HG03575 (cell line): ENCODE measurements around the gene PLK2.

ENCODE experiments used
- ATAC-seq: cut with Tn5 transposase; IDR thresholded peaks from one replicate; pipeline ENCODE4 v1.9.1; 2021; ENCODE audit not compliant: unreplicated experiment, insufficient number of reproducible peaks, low FRiP score; ENCODE audit errors: extremely low read depth

The PLK2 gene

DNA sequence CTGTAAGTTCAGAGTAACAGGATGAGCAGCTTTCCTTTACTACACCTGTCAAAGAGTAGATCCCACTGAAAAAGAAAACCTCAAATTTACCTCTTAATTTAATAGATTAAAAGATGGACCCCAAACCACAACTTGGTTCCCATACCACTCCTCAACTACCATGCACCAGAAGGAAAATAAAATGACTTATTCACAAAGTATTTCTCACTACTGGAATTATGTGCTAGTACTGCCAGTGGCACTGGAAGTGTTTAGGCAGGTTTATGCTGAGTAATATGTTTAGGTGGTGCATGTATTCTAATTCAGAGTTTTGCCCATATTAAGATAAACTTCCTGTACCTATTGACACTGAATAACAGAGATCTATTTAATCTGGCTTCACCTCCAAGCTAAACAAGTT lies 6.6 kb downstream of the PLK2 start:
- no peak for ATAC-seq

DNA sequence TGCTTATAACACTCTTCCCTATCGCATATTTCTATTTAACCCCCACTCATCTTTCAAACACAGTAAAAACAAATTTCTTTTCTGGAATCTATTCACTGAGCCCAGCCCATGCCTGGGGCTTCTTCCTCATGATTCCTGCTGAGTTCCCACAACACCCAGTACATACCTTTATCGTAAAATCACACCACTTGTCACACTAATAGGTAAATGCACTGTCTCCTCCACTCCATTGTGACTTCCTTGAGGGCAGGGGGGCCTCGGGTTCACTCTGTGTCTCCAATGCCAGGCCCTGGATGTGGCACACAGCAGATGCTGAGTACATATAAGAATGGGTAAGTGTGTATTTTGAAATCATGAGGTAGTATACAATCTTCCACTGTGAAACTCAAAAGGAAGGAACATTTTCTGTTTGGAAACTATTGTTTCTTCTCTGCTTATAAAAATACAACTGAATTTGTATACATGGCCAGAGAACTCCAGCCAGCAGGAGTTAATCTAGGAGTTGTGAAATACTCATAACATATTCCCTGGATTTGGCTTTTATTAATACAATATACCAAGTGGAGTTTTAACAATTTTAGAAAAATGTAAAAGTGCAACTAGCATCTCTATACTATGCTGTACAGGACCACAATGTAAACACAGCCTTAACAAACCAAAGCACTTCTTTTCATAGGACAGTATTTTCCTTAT lies 7.2 kb downstream of the PLK2 start:
- ATAC-seq = no peak

DNA sequence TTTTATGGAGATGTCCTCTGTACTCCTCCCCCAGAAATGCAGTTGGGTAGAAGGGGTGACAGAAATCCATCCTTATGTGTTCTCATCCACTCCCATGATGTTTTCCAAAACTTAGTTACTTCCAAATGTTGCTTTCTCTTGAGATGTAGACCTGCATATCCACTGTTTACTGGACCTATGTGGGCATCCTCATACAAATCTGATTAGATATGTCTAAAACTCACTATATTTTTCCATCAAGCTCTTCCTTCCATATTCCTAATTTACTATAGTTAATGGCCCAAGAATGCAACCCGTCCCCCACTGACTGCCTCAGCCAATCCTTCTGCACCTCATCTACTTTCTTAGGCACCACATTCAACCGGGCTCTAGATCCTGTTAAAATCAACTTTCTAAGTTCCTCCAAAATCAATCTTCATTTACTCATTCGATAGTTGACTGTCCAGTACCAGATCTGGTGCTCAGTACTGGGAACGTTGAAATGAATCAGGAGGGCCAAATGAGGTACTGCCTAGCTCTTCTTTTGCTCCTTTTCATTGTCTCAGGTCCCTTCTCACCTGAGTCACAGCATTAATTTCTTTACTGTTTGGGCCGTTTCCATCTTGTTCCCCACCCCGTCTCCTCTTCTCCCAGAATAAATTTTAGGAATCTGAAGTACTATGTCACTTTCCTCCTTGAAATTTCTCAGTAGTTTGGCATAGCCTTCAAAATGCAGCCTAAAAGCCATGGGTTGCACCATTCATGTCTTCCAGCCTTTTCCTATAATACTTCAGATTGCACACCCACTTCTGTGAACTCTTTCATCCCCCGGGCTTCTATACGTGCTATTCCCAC lies 7.9 kb downstream of the PLK2 start:
- no peak for ATAC-seq

DNA sequence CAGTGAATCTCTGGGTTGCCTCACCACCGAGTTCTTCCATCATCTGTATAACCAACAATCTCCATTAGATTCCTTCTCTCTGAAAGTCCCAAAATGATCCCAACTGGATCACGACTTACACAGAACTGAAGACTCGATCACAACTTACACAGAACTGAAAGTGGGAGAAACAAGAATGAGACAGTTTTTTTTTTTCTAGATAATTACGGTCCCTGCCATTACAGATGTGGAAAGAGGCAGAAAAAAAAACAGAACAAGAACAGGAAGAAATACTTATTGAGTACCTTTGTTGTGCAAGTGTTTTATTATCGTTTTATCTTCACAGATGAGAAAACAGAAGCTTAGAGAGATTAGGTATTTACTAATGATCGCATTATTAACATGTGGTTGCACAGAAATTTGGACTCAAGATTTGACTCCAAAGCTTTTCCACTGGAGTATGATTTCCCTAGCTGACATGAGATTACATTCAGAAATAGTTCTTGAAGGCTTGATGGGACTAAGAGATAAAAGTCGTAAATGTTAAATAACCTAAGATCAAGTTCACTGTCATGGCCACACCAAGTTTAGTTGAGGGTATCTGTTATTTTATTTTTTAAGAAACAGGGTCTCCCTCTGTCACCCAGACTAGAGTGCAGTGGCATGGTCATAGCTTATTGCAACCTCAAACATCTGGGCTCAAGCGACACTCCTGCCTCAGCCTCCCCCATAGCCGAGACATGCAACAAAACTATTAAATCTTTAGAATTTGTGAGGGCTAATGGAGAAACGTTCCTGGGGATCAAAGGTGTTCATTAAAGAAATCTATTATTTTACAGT lies 8.9 kb downstream of the PLK2 start:
- no peak for ATAC-seq

DNA sequence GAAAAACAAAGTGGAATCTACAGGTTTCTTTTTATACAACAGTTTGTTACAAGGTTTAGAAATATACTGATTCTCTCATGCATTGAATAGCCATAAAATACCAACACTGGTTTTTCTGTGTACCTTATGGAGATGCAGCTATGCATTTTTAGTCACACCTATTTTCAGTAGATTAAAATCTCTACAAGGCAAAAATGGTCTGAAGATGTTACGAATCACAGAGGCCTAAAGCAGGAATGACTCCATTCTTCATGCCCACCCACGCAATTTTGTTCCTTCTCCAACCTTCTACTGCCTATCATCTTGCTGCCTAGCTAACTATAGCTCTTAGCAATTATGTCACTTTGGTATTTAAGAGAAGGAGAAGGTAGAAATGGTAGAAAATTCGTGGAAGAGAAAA lies 9.9 kb downstream of the PLK2 start:
- no peak for ATAC-seq

DNA sequence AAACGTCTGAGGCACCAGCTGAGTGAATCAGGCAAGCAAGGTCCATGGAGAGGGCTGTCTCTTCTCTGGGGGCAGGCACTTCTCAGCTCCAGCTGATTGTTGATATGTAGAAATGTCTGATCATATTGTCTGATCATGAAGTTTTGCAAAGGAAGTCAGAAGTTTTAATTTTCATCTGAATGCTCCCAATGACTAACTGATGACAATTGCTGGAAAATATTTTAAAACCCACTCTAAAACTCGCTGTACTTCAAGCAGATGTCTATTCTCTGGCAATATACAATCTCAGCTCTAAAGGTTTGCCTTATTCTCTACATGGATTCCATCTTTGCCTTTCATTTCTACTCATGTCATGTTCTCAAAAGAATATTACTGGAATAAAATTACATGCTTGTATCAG lies 12.7 kb downstream of the PLK2 start:
- no peak for ATAC-seq

DNA sequence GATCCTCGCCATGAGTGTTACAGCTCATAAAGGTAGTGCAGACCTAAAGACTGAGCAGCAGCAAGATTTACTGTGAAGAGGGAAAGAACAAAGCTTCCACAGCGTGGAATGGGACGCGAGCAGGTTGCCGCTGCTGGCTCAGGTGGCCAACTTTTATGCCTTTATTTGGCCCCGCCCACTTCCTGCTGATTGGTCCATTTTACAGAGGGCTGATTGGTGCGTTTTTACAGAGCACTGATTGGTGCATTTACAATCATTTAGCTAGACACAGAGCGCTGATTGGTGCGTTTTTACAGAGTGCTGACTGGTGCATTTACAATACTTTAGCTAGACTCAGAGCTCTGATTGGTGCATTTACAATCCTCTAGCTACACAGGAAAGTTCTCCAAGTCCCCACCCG lies 13.9 kb downstream of the PLK2 start:
- no peak for ATAC-seq

DNA sequence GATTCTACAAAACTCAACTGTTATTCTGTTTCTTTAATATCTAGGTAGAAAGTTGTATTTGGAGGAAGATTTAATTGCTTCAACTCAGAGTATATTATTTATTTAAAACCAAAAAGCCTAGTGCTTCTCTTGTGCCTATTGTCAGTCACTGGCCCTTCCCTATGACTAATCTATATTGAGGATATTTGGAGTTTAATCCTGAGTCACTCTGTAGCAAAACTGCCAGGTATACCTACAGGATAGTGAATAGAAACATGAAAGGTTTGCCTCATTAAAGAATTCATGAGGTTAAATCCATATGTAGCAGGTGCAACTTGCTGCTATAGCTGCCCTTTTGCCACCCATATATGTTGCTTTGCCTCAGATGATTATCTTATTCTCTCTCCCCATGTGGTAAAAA lies 15.1 kb downstream of the PLK2 start:
- ATAC-seq = no peak

DNA sequence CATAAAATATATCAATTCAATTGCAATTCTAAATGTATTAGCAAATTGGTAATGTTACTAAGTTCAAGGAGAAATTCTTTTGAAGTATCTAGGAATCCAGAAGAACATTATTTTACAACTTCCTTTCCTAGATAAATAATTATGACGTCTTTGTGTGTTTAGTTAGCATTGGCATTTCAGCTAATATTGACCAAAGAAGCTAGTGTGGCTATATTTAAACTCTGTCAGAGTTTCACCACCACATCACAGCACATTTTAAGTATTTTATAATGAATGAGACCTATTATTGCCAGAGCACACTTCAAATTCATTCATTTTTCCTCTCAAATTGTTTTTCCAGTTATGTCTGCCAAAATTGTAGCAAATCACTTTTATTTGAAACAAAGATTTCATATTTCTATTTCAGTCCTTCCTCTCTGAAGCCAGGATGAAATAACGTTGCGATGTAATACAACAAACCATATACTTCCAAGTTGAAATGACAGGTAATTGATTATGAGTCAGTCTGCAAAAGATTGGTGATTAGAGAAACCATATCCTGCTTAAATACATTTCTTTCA lies 18.9 kb downstream of the PLK2 start:
- ATAC-seq = no peak

DNA sequence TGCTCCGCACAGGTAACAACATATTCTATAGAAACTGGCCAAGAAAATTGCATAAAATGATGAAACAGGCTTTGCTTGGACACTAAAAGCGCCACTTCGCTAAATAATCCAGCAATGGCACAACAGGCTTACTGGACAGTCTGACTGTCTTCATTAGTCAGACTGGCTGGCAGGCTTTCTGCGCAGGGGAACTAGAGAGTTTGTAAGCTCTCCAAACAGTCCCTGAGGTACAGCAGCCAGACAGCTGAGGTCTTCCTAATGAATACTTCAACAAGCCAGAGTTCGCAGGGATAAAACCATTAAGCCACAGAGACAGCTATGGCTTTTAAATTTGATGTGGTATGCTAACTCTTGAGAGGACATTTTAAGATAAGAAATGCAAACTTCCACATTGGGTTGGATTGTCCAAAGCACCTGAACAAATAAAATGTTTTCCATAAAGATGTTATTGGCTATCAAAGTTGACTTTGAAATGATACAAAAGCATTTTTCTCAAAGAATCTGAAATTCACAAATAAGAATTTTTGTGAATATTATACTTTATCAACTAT lies 20.7 kb downstream of the PLK2 start:
- no peak for ATAC-seq

DNA sequence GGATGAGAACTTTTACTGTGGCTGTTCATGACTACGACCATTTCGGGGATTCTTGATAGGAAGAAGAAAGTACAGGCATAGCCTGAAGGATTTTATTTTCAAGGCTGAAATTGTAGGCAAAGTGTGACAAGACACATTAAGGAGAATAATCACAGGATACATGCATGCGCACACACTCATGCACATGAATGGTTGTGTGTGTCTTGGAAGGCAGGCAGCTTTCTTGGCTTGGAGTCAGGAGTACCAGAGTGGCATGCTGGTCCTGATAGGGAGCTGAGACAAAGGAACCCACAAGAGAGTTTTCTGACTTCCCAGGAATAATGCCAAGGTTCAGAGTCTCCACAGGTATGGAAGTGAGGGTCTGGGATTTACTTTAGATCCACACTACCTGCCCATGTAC lies 22.2 kb downstream of the PLK2 start:
- no peak for ATAC-seq

DNA sequence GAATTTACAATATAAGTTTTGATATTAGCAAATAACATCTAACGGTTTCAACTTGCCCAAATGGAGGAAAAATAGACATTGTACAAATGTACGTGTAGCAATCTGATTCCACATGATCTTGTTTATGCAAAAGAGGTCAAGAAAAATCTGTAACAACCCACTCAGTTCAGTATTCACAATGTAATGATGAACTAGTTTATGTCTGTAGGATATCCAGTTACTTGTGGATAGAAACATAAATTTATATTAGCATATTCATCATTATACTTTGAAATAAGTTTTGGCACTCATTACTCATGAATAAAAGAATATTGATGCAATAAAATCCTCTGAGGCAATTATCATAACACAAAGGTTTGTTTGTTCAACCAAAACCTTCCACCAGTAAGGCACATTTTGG lies 28.1 kb downstream of the PLK2 start:
- no peak for ATAC-seq

DNA sequence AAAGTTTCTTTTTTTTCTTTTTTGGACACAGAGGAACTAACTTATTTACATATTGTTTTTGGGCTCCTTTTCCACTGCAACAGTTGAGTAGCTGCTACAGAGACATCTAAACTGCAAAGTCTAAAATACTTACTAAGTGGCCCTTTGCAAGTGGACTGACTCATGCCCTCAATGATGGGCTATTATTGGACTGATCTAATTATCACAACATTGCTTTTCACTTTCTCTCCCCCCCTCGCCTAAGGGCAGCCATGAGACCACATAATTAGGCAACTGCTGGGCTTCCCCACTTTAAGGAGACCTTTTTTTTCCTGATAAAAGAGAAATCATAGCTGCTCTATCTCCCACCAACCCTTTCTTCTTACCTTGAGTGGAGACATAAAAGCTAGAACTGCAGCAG lies 47.0 kb downstream of the PLK2 start:
- ATAC-seq = no peak

DNA sequence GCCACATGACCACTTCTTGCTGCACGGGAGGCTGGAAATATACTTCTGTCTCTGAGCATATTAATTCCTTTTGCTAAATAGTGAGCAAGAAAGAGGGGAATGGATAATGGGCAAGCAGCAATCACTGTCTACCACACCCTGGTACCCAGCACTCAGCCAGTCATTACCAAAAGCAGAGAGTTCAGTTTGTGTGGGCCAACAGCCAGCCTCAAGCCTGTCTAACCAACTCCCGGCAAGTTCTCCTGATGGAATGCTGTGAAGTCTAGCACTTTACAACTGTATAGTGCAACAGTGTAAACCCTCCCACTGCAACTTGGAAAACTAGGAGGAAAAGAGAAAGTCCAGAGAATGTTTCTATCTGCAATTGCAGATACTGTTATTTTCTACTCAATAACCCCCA lies 47.8 kb downstream of the PLK2 start:
- ATAC-seq = no peak

DNA sequence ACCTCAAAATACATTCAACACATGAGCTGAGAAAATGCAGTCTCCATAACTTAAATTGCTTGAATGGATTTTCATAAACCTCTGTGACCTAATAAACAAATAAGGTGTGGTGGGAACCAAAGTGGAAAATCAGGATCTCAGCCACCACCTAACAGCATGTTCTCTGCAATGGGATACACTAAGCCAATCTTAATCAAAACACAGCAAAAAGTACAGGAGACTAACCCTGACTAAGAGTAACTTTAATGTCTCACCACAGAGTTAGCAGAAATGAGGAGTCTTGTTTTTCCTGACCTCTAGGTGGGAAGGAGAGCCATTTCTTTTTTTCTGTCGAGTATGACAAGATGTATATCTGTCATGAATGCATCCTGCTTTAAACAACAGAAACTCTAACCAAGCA lies 48.5 kb downstream of the PLK2 start:
- ATAC-seq = no peak

DNA sequence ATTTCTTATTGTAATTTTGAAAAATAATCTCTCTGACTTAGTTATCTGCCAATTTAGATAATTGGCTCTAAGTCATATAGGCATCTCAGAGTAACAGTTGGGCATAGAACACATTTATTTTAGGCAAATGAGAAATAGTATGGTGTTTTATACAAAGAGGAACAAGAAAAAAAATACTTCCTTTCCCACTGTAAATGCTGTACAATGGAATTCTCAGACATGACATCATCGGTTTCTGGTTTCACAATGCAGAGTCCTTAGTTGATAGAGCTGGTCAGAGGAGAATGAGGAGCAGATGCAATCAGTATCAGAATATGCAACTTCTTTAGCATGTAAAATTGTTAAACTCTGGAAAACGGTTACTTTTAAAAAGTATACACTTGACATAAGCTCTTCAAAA lies 49.4 kb downstream of the PLK2 start:
- ATAC-seq = no peak

DNA sequence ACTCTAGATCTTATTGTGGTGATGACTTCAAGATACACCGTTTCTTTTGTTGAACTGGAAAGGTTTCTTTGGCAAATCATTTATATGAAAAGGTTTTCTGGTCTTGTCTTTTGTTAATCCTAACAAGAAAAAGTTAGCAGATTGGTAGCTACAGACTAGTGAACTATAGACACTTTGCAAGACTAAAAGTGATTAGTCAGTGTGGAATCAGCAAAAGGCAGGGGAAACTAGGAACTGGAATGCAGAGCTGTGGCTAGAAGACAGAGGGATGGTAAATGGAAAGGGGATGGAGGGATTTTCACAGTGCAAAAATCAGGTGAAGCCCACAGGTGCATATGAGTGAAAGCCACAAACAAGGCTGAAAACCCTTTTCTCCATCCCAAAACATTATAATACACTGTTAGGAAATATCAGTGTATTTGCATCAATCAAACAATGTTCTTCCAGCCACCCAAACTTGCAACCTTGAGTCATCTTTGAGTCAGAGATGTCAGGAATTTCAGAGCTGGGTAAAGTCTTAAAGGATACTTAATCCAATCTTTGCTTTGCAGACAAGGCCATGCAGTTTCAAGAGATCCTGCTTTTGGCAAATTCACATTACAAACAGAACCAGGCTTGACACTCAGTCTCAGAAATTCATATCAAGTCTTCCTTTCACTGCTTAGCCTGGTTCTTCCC lies 52.7 kb downstream of the PLK2 start:
- ATAC-seq = no peak

DNA sequence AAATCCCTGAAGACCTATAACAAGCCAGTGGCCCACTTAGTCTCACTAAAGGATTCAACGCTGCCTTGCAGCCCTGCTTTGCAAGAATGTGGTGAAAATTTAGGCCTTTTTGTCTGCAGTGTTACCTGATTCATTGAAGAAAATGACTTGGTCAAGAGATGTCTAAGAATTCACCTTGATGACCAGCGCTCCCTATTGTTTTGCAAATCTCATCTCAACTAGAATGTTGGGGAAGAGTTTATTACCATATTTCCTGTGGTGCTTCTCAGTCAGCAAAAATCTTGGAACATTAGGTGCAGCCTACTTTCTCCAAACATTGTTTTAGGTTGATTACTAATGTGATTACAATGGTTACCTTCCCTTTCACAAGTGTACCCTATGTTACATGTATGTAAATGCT lies 53.5 kb downstream of the PLK2 start:
- ATAC-seq = no peak

DNA sequence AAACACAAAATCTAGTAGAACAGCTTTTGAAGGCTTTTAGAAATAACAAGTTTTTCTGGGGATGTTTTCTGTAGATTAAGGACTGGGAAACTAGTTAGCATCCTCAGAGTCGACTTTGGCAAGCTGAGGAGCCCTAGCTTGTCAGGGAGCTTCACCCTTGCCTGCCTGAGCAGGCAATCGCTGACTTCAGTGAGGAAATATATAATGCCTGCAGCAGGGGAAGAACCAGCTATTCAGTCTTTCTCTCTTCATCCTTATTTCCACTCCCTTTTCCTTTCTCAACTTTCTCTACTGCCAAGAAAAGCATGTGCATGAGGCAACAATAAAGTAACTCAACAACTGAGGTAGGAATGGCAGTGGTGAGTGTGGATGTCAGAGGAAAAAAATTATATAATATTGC lies 54.7 kb downstream of the PLK2 start:
- no peak for ATAC-seq
